Stimulated activated CD4-positive, alpha-beta T cell treated with anti-CD3 and anti-CD28 coated beads, Interleukin-1b, Interleukin-23, amount 100 ng/mL, for 48 hours (primary cell): Measurements from ENCODE around the gene IRGC.
"Not testable (repeated sequence)": the region's sequence is repeated elsewhere in the genome, so short reads cannot be mapped to it uniquely, and the experiment has no call there.

Experiments
- DNase-seq: peaks from one replicate; pipeline ENCODE4 v3.0.0-alpha.2; 2020

IRGC gene, protein sequence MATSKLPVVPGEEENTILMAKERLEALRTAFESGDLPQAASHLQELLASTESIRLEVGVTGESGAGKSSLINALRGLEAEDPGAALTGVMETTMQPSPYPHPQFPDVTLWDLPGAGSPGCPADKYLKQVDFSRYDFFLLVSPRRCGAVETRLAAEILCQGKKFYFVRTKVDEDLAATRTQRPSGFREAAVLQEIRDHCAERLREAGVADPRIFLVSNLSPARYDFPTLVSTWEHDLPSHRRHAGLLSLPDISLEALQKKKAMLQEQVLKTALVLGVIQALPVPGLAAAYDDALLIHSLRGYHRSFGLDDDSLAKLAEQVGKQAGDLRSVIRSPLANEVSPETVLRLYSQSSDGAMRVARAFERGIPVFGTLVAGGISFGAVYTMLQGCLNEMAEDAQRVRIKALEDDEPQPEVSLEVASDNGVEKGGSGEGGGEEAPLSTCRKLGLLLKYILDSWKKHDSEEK

DNA sequence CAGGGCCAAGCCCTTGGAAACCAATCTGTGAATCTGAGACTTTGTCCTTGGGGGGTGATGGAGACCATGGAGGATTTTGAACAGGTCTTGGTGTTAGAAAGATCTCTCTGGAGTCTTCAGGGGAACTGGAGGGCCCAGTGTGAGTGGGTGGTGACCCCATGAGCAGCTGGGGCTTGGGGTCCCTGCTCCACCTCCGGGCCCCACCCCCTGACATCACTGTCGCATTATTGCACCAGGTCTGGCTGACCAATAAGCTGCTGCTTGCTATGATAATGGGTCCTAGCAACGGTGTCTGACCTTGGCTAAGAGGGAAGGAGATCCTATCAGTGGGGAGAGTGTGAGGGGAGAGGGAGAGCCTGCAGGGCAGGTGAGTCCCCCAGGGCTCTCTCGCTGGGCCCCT lies at the start of gene IRGC:
Gene IRGC (plus strand): TSS at position 301 of the 400 bp plus-strand sequence. CDS start 2,483 bp downstream, outside the sequence.
- DNase-seq = no peak

GRCh38 chr19:43667126-43667875 lies 48.6 kb upstream of the IRGC start:
- no peak for DNase-seq

- no peak for DNase-seq
Measured at GRCh38 chr19:43667876-43668405, 47.9 kb upstream of the IRGC start.

DNA sequence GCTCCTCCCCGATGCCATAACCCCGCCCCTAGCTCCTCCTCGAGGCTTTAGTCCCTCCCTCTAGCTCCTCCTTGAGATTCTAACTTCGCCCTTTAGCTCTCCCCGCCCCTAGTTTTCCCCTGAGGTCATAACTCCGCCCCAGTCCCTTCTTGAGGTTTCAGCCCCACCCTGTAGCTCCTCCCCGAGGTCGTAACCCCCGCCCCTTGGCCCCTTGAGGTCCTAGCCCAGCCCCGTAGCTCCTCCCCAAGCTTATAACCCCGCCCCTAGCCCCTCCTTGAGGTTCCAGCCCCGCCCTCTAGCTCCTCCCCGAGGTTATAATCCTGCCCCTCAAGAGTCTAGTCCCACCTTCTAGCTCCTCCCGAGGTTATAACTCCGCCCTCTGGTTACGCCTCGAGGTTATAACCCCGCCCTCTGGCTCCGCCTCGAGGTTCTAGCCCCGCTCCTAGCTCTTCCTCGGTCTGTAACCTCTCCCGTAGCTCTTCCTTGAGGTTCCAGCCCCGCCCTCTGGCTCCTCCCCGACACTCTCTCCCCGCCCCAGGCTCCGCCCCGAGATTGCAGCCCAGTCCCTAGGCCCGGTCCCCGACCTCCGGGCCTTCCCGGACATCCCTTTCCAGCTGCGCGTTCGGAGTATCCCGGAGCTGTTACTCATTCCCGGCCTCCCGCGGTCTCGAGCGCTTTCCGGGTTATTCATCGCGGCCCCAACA lies 47.3 kb upstream of the IRGC start:
- DNase-seq = peak; percentile 98

GRCh38 chr19:43672061-43672679 lies 43.7 kb upstream of the IRGC start:
- no peak for DNase-seq

DNA sequence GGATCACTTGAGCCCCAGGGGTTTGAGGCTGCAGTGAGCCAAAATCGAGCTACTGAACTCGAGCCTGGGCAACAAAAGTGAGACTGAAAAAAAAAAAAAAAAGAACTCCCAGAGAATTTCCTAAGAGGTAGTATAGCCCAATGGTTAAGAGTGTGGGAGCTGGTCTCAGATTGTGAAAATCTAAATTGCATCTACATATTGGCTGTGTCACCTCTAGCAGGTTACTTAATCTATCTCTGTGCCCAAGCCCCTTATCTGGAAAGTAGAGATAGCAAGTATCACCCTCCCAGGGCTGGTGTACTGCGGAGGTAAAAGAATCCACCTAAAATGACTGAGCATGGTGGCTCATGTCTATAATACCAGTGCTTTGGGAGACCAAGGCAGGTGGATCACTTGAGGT lies 42.2 kb upstream of the IRGC start:
- DNase-seq = no peak

DNA sequence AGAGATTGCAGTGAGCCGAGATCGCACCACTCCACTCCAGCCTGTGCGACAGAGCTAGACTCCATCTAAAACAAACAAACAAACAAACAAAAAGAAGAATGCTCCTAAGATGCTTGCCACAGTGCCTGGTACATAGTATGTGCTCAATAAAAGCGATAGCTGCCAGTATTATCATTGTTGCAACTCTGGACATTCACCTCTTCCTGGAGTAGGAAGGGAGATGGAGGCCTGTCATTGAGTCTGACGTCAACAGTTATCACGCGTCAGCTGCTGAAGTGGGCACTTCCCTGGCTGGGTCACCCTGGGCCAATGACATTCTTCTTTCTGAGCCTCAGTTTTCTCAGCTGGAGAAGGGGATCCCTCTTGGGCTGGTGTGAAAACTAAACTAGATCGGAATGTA lies 41.7 kb upstream of the IRGC start:
- no peak for DNase-seq

DNA sequence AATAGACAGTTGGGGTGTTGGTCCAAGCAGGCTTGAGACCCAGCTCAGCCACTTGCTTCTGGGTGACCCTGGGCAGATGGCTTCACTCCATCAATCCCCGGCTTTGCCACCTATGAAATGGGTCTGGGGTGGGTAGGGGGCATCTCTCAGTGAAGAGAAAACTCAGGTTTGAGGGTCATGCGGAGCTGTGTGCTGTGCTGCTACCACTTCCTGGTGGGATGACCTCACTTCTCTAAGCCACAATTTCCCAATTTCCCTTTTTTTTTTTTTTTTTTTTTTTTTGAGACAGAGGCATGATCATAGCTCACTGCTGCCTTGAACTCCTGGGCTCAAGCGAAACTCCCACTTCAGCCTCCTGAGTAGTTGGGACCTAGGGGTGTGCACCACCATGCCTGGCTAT lies 41.3 kb upstream of the IRGC start:
- no peak for DNase-seq

DNA sequence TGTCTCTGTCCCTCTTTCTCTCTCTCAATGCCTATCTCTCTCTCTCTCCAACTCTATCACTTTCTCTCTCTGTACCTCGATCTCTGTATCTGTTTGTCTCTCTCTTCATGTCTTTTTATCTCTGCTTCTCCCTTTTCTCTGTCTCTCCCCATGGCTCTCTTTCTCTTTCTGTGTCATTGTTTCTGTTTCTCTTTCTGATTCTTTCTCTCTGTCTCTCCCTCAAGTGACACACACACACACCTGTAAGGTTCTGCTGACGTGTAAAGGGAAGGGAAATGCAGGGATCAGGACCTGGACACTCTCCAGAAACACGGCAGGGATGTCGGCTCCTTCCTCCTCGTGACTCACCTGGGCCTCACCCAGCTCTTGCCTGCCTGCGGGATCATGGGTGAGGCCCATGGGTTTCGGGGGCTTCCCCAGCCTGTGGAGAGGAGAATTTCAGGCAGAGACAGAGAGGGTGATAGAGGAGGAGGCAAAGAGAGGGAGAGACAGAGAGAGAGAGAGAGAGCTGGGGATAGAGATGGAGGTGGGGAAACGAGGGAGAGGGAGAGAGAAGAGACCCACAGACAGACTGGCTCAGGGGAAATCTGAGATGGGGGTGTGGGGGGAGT lies 40.5 kb upstream of the IRGC start:
- no peak for DNase-seq

DNA sequence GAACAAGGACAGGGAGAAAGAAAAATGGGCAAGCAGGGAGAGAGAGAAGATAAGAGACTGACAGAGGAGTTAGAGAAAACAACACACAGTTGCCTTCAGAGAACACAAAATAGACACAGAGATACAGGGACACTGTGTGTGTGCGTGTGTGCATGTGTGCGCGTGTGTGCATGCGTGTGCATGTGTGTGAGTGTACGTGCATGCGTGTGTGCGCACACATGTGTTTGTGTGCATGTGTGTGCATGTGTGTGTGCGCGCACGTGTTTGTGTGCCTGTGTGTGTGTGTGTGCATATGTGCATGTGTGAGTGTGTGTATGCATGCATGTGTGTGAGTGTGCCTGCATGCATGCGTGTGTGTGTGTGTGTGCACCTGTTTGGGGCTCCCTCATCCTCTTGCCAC lies 40.0 kb upstream of the IRGC start:
- no peak for DNase-seq

- no peak for DNase-seq
Measured at GRCh38 chr19:43678512-43679261, 37.2 kb upstream of the IRGC start.

DNA sequence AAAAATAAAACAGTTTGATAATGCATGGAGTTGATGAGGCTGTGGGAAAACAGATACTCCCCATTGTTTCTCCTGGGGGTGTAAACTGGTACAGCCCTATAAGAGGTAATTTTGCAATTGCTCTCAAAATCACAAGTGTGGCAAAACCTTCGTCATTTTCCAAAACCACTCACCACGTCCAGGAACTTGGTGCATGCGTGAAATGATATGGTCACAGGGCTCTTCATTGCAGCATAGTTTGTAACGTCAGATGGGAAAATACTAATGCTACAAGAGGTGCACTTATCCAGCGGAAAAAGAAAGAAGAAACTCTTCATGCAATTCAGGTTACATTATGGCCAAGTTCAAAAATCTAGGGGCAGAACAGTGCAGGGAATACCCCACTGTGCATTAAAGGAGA lies 34.1 kb upstream of the IRGC start:
- DNase-seq = no peak

- not testable (repeated sequence) for DNase-seq
Measured at GRCh38 chr19:43682269-43682668, 33.6 kb upstream of the IRGC start.

GRCh38 chr19:43682824-43683661 lies 32.8 kb upstream of the IRGC start:
- DNase-seq = no peak

GRCh38 chr19:43683905-43684304 lies 32.0 kb upstream of the IRGC start:
- no peak for DNase-seq

DNA sequence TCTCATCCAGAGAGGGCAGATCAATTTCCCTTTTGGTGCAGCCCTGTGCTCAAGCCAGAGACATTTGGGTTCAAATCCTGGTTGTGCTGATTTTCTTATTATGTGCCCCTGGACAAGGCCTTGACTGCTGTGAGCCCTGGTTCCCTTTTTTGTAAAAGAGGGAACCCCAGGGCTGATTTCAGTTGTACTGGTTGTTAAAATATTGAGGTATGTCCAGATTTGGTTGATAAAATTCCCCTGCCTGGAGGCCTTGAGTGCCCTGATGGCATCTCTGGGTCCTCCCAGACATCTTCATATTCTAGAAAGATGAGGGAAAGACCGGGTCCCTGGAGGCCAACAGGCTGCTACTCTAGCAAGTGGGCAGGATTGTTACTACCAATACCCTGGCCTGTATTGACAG lies 31.6 kb upstream of the IRGC start:
- DNase-seq = no peak

DNA sequence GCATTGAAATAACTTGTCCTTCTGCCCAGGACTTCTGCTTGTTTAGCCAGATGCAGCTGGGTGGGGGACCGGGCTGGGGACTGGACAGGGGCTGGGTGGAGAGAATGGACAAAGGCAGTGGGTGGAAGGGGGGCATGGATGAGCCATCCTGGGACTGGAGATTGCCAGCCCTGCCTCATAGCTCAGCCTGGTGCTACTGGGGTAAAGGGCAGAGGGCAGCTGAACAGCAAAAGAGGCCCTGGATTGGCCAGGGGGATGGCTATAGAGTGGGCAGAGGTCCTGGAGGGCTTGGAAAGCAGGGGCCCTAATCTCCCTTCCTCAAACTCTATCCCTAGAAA lies 28.2 kb upstream of the IRGC start:
- DNase-seq = no peak

GRCh38 chr19:43688059-43688701 lies 27.7 kb upstream of the IRGC start:
- no peak for DNase-seq

DNA sequence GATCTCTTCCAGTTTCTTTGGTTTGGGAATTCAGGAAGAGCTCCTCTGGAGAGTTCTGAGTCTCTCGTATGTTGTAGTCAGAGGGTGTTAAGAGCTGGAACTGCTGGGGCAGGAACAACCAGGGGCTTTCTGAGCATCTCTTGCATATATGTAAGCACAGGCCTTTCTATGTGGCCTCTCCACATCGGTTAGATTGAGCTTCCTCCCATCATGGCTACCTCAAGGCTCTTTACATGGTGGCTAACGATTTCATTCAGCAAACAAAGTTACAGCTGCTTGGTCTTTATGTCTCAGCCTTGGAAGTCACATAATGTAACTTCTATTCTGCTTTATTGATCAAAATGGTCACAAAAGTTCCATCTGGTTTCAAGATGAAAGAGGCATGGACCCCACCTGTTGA lies 25.4 kb upstream of the IRGC start:
- no peak for DNase-seq

GRCh38 chr19:43690890-43691289 lies 25.0 kb upstream of the IRGC start:
- DNase-seq = no peak
